HK-2 (cell line): Measurements from ENCODE around the gene NOP53.
A peak's percentile ranks its signal among the peaks of the same experiment; 100 is the strongest.
"Not testable (repeated sequence)": the region's sequence is repeated elsewhere in the genome, so short reads cannot be mapped to it uniquely, and the experiment has no call there.

Source experiments
- DNase-seq: peaks from one replicate; pipeline ENCODE4 v3.0.0-alpha.2; 2018; ENCODE audit not compliant: unreplicated experiment

NOP53 gene

GRCh38 chr19:47718415-47719046, 26.8 kb upstream of the NOP53 start:
- DNase-seq: not testable (repeated sequence)

- DNase-seq: peak; percentile 96
Measured at GRCh38 chr19:47719047-47719859, 26.1 kb upstream of the NOP53 start.

- DNase-seq: no peak
Measured at GRCh38 chr19:47720669-47721422, 24.5 kb upstream of the NOP53 start.

GRCh38 chr19:47723581-47723940, 21.8 kb upstream of the NOP53 start:
- DNase-seq: peak; percentile 61

- DNase-seq: no peak
Measured at GRCh38 chr19:47725759-47726401, 19.5 kb upstream of the NOP53 start.

- DNase-seq: peak; percentile 51
Measured at GRCh38 chr19:47726467-47726866, 18.9 kb upstream of the NOP53 start.

GRCh38 chr19:47728295-47728694, 17.1 kb upstream of the NOP53 start:
- DNase-seq: not testable (repeated sequence)

GRCh38 chr19:47729468-47729798, 15.9 kb upstream of the NOP53 start:
- DNase-seq: peak; percentile 90

- no peak for DNase-seq
Measured at GRCh38 chr19:47729799-47730520, 15.4 kb upstream of the NOP53 start.

- no peak for DNase-seq
Measured at GRCh38 chr19:47730521-47730889, 14.8 kb upstream of the NOP53 start.

- no peak for DNase-seq
Measured at GRCh38 chr19:47730910-47731309, 14.4 kb upstream of the NOP53 start.

GRCh38 chr19:47735131-47735530, 10.2 kb upstream of the NOP53 start:
- no peak for DNase-seq

GRCh38 chr19:47740866-47741519, 4.4 kb upstream of the NOP53 start:
- no peak for DNase-seq

- DNase-seq: no peak
Measured at GRCh38 chr19:47741544-47742140, 3.7 kb upstream of the NOP53 start.

- no peak for DNase-seq
Measured at GRCh38 chr19:47742634-47743033, 2.7 kb upstream of the NOP53 start.

- not testable (repeated sequence) for DNase-seq
Measured at GRCh38 chr19:47746129-47746528, 783 bp downstream of the NOP53 start.

- no peak for DNase-seq
Measured at GRCh38 chr19:47749326-47749725, 4.0 kb downstream of the NOP53 start.

GRCh38 chr19:47750752-47751151, 5.4 kb downstream of the NOP53 start:
- no peak for DNase-seq

GRCh38 chr19:47752440-47753211, 7.3 kb downstream of the NOP53 start:
- DNase-seq: no peak
